DND-41 (cell line): Measurements from ENCODE around the gene ARHGEF38.

Experiments used
- ATAC-seq: fragments of 200-7000 bp; cut with Tn5 transposase; 3 replicates; pipeline ENCODE4 v1.9.1; 2021; ENCODE audit warnings: low read depth; ENCODE audit not compliant: insufficient read depth
- DNase-seq: peaks from one replicate; pipeline ENCODE4 v3.0.0-alpha.2; 2020
- H2AFZ ChIP-seq: 2 replicates; pipeline ENCODE4 v1.6.0; 2012; ENCODE audit warnings: low read depth, low read length
- H3K27ac ChIP-seq: 2 replicates; pipeline ENCODE4 v1.5.1; 2012; ENCODE audit warnings: low read length, inconsistent platforms
- H3K27me3 ChIP-seq: fragments of 200-600 bp; sonication (generic); 2 replicates; pipeline ENCODE4 v1.6.0; 2012; ENCODE audit warnings: low read length, mild to moderate bottlenecking, inconsistent platforms; ENCODE audit not compliant: insufficient read depth, poor library complexity
- H3K36me3 ChIP-seq: 2 replicates; pipeline ENCODE4 v1.5.1; 2012; ENCODE audit warnings: low read length, inconsistent platforms; ENCODE audit not compliant: insufficient read depth
- H3K4me1 ChIP-seq: 2 replicates; pipeline ENCODE4 v1.5.1; 2012; ENCODE audit warnings: mild to moderate bottlenecking, low read length; ENCODE audit not compliant: insufficient read depth
- H3K4me2 ChIP-seq: 2 replicates; pipeline ENCODE4 v1.6.0; 2012; ENCODE audit warnings: mild to moderate bottlenecking, moderate library complexity, low read length, inconsistent platforms; ENCODE audit not compliant: insufficient read depth
- H3K4me3 ChIP-seq, 2 experiments: fragments of 200-600 bp in 1 of 2; shearing (Covaris generic) in 1 of 2; 2 replicates each; pipeline ENCODE4 v1.5.1; 2012 to 2016; ENCODE audit warnings: inconsistent platforms in 2 of 2, low read length in 2 of 2, mild to moderate bottlenecking in 2 of 2, low read depth in 1 of 2, moderate library complexity in 1 of 2
- H3K79me2 ChIP-seq: 2 replicates; pipeline ENCODE4 v1.6.0; 2012; ENCODE audit warnings: low read length, inconsistent platforms; ENCODE audit not compliant: insufficient read depth
- H3K9ac ChIP-seq: 2 replicates; pipeline ENCODE4 v1.6.0; 2012; ENCODE audit warnings: low read depth, mild to moderate bottlenecking, inconsistent platforms, low read length, moderate library complexity
- H3K9me3 ChIP-seq: 2 replicates; pipeline ENCODE4 v1.5.1; 2012; ENCODE audit warnings: low read length, moderate library complexity, mild to moderate bottlenecking, inconsistent platforms; ENCODE audit not compliant: insufficient read depth, severe bottlenecking
- H4K20me1 ChIP-seq: 2 replicates; pipeline ENCODE4 v1.6.0; 2012; ENCODE audit warnings: low read length; ENCODE audit not compliant: insufficient read depth
- CTCF ChIP-seq: IDR thresholded peaks from 2 replicates; pipeline ENCODE4 v1.5.1; 2012; ENCODE audit warnings: borderline replicate concordance, low read length, moderate library complexity, mild to moderate bottlenecking; ENCODE audit not compliant: poor library complexity, severe bottlenecking; ENCODE audit errors: extremely low read depth
- EZH2 ChIP-seq: IDR thresholded peaks from 3 replicates; pipeline ENCODE4 v1.6.1; 2012; ENCODE audit warnings: borderline replicate concordance, low read depth, mild to moderate bottlenecking, moderate library complexity, low read length, inconsistent platforms; ENCODE audit not compliant: severe bottlenecking

ARHGEF38 gene

GRCh38 chr4:105645440-105645839, 93.0 kb downstream of the ARHGEF38 start:
- H3K9ac ChIP-seq, result no peak overlapping the region
- TF ChIP-seq CTCF, result no peak
- TF ChIP-seq EZH2, result no peak
- no peaks in the 10 kb centered on the region for H3K27me3 ChIP-seq
- H3K36me3 ChIP-seq, result no peaks in the 10 kb centered on the region
- H2AFZ ChIP-seq, result no peak overlapping the region
- no peak for ATAC-seq
- H3K4me2 ChIP-seq, result no peak overlapping the region
- no peaks in the 10 kb centered on the region for H3K9me3 ChIP-seq
- H3K4me1 ChIP-seq, result no peaks in the 10 kb centered on the region
- H3K79me2 ChIP-seq, result no peaks in the 10 kb centered on the region
- DNase-seq, result no peak
- H3K4me3 ChIP-seq, result no peak overlapping the region
- H4K20me1 ChIP-seq, result no peaks in the 10 kb centered on the region
- no peak overlapping the region for H3K27ac ChIP-seq

DNA sequence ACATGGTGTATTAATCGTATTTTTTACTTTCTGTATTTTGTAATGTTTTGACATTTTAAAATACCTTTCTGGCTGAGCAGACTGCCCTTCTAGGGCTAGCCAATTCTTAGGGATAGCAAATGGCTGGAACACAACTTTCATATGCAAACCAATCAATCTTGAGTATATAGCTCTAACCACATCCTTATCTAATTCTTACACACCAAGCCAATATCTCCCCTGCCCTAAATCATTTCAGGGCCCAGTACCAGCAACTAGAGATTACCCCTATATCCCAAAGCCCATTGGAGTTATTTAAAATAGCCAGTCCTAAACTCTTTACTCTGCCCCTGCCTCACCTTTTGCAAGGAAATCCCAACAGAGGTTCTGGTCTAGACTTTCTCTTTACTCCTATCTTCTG, 97.8 kb downstream of the ARHGEF38 start:
- Histone ChIP-seq H4K20me1 (no peaks in the 10 kb centered on the region), H3K4me3 (no peak overlapping the region), H3K79me2 (no peaks in the 10 kb centered on the region), H3K9me3 (no peaks in the 10 kb centered on the region), H3K36me3 (no peaks in the 10 kb centered on the region), H2AFZ (no peak overlapping the region), H3K27me3 (no peaks in the 10 kb centered on the region), H3K4me1 (no peaks in the 10 kb centered on the region), H3K9ac (no peak overlapping the region), H3K4me2 (no peak overlapping the region), H3K27ac (no peak overlapping the region)
- no peak for DNase-seq
- ATAC-seq, result no peak
- TF ChIP-seq CTCF (no peak), EZH2 (no peak)

DNA sequence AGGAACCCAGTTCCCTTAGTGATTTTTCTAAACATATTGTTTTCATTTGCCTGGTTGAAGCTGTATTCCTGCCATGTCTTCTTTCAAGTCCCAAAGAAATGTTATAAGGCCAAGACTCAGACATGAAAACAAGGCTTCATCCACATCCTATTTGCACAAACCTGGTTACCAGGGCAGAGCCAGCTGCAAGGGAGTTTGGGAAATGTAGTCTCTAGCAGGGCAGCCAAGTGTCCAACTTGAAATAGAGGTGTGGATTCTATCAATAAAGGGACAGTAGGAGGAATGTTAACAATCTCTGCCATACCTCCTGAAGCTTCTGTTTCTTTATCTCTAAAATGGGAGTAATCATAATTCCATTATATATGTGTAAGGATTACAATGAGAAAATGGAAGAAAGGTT, 99.5 kb downstream of the ARHGEF38 start:
- Histone ChIP-seq H3K4me3 (no peak overlapping the region), H4K20me1 (no peaks in the 10 kb centered on the region), H3K4me2 (no peak overlapping the region), H2AFZ (no peak overlapping the region), H3K27ac (no peak overlapping the region), H3K4me1 (no peaks in the 10 kb centered on the region), H3K9me3 (no peaks in the 10 kb centered on the region), H3K79me2 (no peaks in the 10 kb centered on the region), H3K27me3 (no peaks in the 10 kb centered on the region), H3K36me3 (no peaks in the 10 kb centered on the region), H3K9ac (no peak overlapping the region)
- no peak for ATAC-seq
- DNase-seq, result no peak
- TF ChIP-seq EZH2 (no peak), CTCF (no peak)

DNA sequence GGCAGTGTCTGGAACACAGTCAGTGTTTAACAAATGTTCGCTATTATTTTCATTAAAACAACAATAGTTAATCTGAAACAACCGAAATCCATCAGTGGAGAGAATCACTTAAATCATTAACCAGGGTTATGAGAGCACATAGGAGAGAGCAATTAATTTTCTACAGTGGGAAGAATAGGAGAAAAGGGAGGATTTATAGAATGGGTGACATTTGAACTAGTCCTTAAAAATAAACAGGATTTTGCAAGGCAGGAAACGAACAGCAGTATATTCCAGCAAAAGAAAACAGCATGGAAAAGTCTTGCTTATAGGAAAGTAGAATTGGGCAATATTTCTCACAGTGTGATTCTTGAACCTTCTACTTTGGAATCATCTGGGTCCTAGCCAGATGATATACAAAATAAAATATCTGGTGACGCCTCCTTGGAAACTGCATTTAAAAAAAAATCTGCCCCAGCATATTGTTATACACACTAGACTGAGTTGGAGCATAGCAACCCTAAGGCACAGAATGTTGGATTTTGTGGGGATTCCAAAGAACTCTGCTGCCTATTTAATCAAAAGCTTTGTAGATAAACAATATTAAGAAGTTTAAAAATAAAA, 100.0 kb downstream of the ARHGEF38 start:
- no peaks in the 10 kb centered on the region for H3K4me1 ChIP-seq
- DNase-seq (no peak), ATAC-seq (no peak)
- no peaks in the 10 kb centered on the region for H3K36me3 ChIP-seq
- H3K27me3 ChIP-seq, result no peaks in the 10 kb centered on the region
- H3K79me2 ChIP-seq, result no peaks in the 10 kb centered on the region
- H3K9ac ChIP-seq, result no peak overlapping the region
- H3K4me3 ChIP-seq, result no peak overlapping the region
- H3K9me3 ChIP-seq, result no peaks in the 10 kb centered on the region
- H4K20me1 ChIP-seq, result no peaks in the 10 kb centered on the region
- no peak overlapping the region for H3K4me2 ChIP-seq
- no peak overlapping the region for H2AFZ ChIP-seq
- H3K27ac ChIP-seq, result no peak overlapping the region
- TF ChIP-seq EZH2 (no peak), CTCF (no peak)
